Thyroid gland (tissue), 4 donors: ENCODE results near the gene TNFSF10.

Experiments
- POLR2A ChIP-seq, 2 donors: fragments of 450-650 bp; IDR thresholded peaks; one replicate each; pipeline ENCODE4 v1.6.1; 2017; ENCODE audit warnings: antibody characterized with exemption in 2 of 2, mild to moderate bottlenecking in 2 of 2, moderate library complexity in 1 of 2
- TF ChIP-seq, protein P1 (sequence below), 6 experiments: fragments of 200-600 bp in 3 of 6; fragments of 450-650 bp in 3 of 6; sonication (generic) in 3 of 6; IDR thresholded peaks; one replicate each; pipeline ENCODE4 v1.5.1; 2016 to 2019; ENCODE audit warnings: antibody characterized with exemption in 6 of 6, mild to moderate bottlenecking in 2 of 6, inconsistent platforms in 1 of 6, moderate library complexity in 1 of 6

DNA sequence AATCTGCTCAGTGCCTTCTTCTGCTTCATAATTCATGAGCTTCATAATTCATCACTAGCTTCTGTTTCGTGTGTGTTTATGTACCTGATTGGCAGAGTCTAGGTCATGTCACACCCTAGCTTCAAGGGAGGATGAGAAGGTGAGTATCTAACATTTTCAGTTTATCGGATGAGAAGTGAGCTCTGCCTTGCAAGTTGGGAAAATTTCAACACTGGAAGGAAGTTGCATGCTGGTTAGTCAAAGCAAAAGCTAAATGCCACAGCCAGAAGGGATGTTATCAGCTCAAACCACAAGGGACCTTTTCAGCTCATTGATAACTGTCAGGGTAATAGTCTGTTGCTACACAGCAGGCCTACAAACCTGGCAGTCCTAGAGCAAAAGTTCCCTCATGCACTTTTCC, 7.3 kb upstream of the TNFSF10 start:
- TF ChIP-seq, protein P1, sequence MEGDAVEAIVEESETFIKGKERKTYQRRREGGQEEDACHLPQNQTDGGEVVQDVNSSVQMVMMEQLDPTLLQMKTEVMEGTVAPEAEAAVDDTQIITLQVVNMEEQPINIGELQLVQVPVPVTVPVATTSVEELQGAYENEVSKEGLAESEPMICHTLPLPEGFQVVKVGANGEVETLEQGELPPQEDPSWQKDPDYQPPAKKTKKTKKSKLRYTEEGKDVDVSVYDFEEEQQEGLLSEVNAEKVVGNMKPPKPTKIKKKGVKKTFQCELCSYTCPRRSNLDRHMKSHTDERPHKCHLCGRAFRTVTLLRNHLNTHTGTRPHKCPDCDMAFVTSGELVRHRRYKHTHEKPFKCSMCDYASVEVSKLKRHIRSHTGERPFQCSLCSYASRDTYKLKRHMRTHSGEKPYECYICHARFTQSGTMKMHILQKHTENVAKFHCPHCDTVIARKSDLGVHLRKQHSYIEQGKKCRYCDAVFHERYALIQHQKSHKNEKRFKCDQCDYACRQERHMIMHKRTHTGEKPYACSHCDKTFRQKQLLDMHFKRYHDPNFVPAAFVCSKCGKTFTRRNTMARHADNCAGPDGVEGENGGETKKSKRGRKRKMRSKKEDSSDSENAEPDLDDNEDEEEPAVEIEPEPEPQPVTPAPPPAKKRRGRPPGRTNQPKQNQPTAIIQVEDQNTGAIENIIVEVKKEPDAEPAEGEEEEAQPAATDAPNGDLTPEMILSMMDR (IDR thresholded peaks at IDR 0.05), result no peak
- TF ChIP-seq POLR2A (IDR thresholded peaks at IDR 0.05), result no peak
